Neural crest cell (in vitro differentiated cells): Measurements from ENCODE around the gene DLX5. TPM values are rescaled to one million over a fixed set of nuclear protein-coding genes. Genes with fewer than 3 reads are reported as not detected.

Experiments used
- DNase-seq: peaks from one replicate; pipeline ENCODE4 v3.0.0; 2021; ENCODE audit warnings: low read depth, mixed read lengths, low spot score
- H3K27ac Mint-ChIP-seq: one replicate; pipeline ENCODE4 v1.8.0; 2021; ENCODE audit warnings: mild to moderate bottlenecking, mixed read lengths; ENCODE audit not compliant: unreplicated experiment
- H3K27me3 Mint-ChIP-seq: 2 replicates; pipeline ENCODE4 v1.8.0; 2021; ENCODE audit warnings: low read depth, mild to moderate bottlenecking, mixed read lengths
- H3K36me3 Mint-ChIP-seq: 2 replicates; pipeline ENCODE4 v1.8.0; 2021; ENCODE audit warnings: low read depth, mild to moderate bottlenecking, mixed read lengths
- H3K4me1 Mint-ChIP-seq: 2 replicates; pipeline ENCODE4 v1.8.0; 2021; ENCODE audit warnings: mixed read lengths
- H3K4me3 Mint-ChIP-seq: one replicate; pipeline ENCODE4 v1.8.0; 2021; ENCODE audit warnings: mild to moderate bottlenecking, mixed read lengths
- H3K9me3 Mint-ChIP-seq: 2 replicates; pipeline ENCODE4 v1.8.0; 2021; ENCODE audit warnings: mixed read lengths
- total RNA-seq: library from RNA; stranded (reverse); gene quantifications from 2 replicates; pipeline ENCODE4 v1.2.1, GENCODE V29; 2021
- TF ChIP-seq, protein P1 (sequence below): fragments of 200-600 bp; sonication (generic); conservative IDR thresholded peaks from 2 replicates; pipeline ENCODE4 v1.5.0; 2021; ENCODE audit warnings: antibody characterized with exemption, mild to moderate bottlenecking

The DLX5 gene
- total RNA-seq, 1 donor from 2014 or later = 0.70 TPM

GRCh38 chr7:96996111-96996957 is 28.3 kb downstream of the DLX5 start:
- TF ChIP-seq, protein P1, sequence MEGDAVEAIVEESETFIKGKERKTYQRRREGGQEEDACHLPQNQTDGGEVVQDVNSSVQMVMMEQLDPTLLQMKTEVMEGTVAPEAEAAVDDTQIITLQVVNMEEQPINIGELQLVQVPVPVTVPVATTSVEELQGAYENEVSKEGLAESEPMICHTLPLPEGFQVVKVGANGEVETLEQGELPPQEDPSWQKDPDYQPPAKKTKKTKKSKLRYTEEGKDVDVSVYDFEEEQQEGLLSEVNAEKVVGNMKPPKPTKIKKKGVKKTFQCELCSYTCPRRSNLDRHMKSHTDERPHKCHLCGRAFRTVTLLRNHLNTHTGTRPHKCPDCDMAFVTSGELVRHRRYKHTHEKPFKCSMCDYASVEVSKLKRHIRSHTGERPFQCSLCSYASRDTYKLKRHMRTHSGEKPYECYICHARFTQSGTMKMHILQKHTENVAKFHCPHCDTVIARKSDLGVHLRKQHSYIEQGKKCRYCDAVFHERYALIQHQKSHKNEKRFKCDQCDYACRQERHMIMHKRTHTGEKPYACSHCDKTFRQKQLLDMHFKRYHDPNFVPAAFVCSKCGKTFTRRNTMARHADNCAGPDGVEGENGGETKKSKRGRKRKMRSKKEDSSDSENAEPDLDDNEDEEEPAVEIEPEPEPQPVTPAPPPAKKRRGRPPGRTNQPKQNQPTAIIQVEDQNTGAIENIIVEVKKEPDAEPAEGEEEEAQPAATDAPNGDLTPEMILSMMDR = no peak
- DNase-seq = no peak
- no peaks in the 10 kb centered on the region for H3K4me1 Mint-ChIP-seq
- peaks cover 9% of the 10 kb centered on the region for H3K36me3 Mint-ChIP-seq
- no peaks in the 10 kb centered on the region for H3K9me3 Mint-ChIP-seq
- peaks cover 100% of the 10 kb centered on the region for H3K27me3 Mint-ChIP-seq
- H3K27ac Mint-ChIP-seq = no peak overlapping the region
- H3K4me3 Mint-ChIP-seq = no peak overlapping the region

- Mint-ChIP-seq H3K27ac (no peak overlapping the region), H3K27me3 (peaks cover 100% of the 10 kb centered on the region), H3K9me3 (no peaks in the 10 kb centered on the region), H3K4me1 (no peaks in the 10 kb centered on the region), H3K4me3 (no peak overlapping the region), H3K36me3 (peaks cover 8% of the 10 kb centered on the region)
- TF ChIP-seq, protein P1 = no peak
- DNase-seq = no peak
These were observed 29.1 kb downstream of the DLX5 start for GRCh38 chr7:96995406-96996110.

- Mint-ChIP-seq H3K36me3 (peaks cover 6% of the 10 kb centered on the region), H3K27me3 (peaks cover 100% of the 10 kb centered on the region), H3K27ac (no peak overlapping the region), H3K4me3 (no peak overlapping the region), H3K9me3 (no peaks in the 10 kb centered on the region), H3K4me1 (no peaks in the 10 kb centered on the region)
- no peak for DNase-seq
- TF ChIP-seq, protein P1 = no peak
These were observed 30.7 kb downstream of the DLX5 start for GRCh38 chr7:96993980-96994379.

GRCh38 chr7:96993094-96993865 is 31.4 kb downstream of the DLX5 start:
- H3K27me3 Mint-ChIP-seq = peaks cover 100% of the 10 kb centered on the region
- no peak overlapping the region for H3K27ac Mint-ChIP-seq
- H3K4me1 Mint-ChIP-seq = no peaks in the 10 kb centered on the region
- no peak for DNase-seq
- TF ChIP-seq, protein P1 = no peak
- H3K4me3 Mint-ChIP-seq = no peak overlapping the region
- peaks cover 6% of the 10 kb centered on the region for H3K36me3 Mint-ChIP-seq
- no peaks in the 10 kb centered on the region for H3K9me3 Mint-ChIP-seq

DNA sequence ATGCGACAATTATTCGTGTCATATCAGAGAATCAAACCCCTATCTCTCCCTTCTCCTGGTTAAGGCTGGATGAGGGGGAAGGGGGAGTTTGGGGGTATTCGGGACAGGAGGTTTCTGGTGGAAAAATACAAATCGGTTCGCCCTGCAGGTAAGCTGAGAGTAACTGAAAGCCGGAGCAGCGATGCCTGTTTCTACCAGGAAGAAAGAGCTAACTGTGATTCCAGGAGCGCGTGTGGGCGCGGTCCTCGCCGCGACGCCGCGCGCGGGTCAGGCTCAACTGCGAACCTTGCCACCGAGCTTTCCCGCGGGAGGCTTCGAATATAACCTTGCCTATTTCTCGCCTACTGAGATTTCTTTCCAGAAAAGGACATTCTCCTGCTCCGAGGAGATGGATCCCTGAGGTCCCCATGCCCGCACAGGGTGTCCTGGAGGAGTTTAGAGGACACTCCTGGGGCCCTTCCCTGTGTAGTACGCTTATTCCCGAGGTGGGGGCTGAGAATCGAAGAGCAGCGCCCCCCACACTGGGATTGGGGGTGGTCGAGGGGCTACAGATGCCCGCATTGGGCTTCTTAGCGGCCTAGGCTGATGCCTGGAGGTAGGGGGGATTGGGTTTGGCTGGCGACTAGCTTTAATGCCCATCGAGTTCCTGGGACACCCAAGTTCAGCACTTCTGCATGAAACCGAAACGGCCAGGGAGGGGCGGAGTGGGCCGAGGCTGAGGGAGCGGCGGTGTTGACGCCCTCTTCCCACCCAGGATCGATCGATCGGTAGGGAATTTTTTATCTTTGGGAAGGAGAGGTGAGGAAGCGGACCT is 32.2 kb downstream of the DLX5 start:
- Mint-ChIP-seq H3K9me3 (no peaks in the 10 kb centered on the region), H3K27me3 (peaks cover 100% of the 10 kb centered on the region), H3K4me3 (no peak overlapping the region), H3K27ac (no peak overlapping the region), H3K36me3 (peaks cover 6% of the 10 kb centered on the region), H3K4me1 (no peaks in the 10 kb centered on the region)
- TF ChIP-seq, protein P1 = no peak
- no peak for DNase-seq
